Rectal smooth muscle tissue (tissue), 1 donor: ENCODE measurements around the gene NLRP5.
"Not testable (repeated sequence)": the region's sequence is repeated elsewhere in the genome, so short reads cannot be mapped to it uniquely, and the experiment has no call there.

Experiments used
- H3K27ac ChIP-seq: one replicate; pipeline ENCODE4 v1.7.0; 2013; ENCODE audit warnings: low read depth, low read length, inconsistent platforms
- H3K27me3 ChIP-seq: one replicate; pipeline ENCODE4 v1.7.0; 2013; ENCODE audit warnings: low read length; ENCODE audit not compliant: control insufficient read depth, insufficient read depth
- H3K36me3 ChIP-seq: one replicate; pipeline ENCODE4 v1.7.0; 2013; ENCODE audit warnings: low read length; ENCODE audit not compliant: control insufficient read depth, insufficient read depth
- H3K4me1 ChIP-seq: one replicate; pipeline ENCODE4 v1.7.0; 2013; ENCODE audit warnings: low read length; ENCODE audit not compliant: control insufficient read depth, insufficient read depth
- H3K4me3 ChIP-seq: one replicate; pipeline ENCODE4 v1.7.0; 2013; ENCODE audit warnings: low read length
- H3K9ac ChIP-seq: one replicate; pipeline ENCODE4 v1.7.0; 2013; ENCODE audit warnings: low read length

The NLRP5 gene

DNA sequence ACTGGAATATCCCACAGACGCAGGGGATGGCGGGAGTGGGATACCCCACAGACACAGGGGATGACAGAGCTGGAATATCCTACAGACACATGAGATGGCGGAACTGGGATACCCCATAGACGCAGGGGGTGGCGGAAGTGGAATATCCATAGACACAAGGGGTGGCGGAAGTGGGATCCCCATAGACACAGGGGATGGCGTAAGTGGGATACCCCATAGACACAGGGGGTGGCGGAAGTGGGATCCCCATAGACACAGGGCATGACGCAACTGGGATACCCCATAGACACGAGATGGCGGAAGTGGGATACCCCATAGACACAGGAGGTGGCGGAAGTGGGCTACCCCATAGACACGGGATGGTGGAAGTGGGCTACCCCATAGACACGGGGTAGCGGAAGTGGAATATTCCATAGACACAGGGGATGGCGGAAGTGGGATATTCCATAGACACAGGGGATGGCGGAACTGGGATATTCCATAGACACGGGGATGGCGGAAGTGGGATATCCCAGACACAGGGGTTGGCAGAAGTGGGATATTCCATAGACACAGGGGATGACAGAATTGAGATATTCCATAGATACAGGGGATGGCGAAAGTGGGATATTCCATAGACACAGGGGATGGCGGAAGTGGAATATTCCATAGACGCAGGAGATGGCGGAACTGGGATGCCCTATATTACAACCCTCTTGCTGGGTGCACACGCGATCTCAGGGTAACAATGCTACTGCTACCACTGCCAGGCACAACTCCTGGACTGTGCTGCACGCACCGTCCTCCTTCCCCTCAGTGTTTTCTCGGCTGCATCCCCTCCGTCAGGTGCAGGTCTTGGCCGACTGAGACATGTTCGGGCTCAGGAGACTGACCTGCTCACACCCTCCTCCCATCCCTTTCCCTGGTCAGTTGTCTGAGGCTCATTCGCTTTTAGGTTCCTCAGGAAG lies 106.4 kb downstream of the NLRP5 start:
- Histone ChIP-seq H3K27ac (no peak overlapping the region), H3K27me3 (no peaks in the 10 kb centered on the region), H3K36me3 (peaks cover 15% of the 10 kb centered on the region), H3K4me1 (no peaks in the 10 kb centered on the region), H3K4me3 (no peak overlapping the region), H3K9ac (no peak overlapping the region)

DNA sequence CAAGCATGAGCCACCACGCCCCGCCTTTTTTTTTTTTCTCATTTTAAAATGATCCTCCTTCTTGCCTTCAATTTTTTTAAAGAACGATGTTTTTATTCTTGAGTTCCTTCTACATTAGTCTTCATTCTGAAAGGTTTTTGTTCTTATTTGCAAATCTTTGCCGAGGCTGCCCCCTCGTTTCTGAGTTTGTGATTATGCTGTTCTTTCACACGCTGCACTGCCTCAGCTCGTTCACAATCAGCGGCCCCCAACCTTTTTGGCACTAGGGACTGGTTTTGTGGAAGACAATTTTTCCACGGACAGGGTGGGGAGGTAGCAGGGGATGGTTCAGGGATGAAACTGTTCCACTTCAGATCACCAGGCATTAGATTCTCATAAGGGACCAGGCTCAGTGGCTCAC lies 107.9 kb downstream of the NLRP5 start:
- Histone ChIP-seq H3K9ac (no peak overlapping the region), H3K27ac (no peak overlapping the region), H3K4me3 (no peak overlapping the region), H3K4me1 (no peaks in the 10 kb centered on the region), H3K36me3 (peaks cover 17% of the 10 kb centered on the region), H3K27me3 (no peaks in the 10 kb centered on the region)

DNA sequence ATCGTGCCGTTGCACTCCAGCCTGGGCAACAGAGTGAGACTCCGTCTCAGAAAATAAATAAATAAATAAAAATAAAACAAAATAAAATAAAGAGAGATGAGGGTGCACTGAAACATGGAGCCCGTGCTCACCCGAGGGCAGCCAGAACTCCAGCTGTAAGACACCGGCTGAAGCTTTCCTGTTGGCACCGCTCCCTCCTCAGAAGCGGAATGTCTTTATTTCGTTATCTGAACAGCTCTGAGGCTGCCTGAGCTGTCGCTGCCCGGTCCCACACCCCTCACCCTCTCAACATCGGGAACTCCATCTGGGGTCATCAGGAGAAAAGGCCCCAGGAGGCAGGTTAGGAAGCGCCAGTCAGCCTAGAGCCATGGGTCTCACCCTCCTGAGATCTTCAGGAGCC lies 110.1 kb downstream of the NLRP5 start:
- Histone ChIP-seq H3K9ac (no peak overlapping the region), H3K4me3 (no peak overlapping the region), H3K27me3 (no peaks in the 10 kb centered on the region), H3K27ac (no peak overlapping the region), H3K36me3 (peaks cover 21% of the 10 kb centered on the region), H3K4me1 (no peaks in the 10 kb centered on the region)

DNA sequence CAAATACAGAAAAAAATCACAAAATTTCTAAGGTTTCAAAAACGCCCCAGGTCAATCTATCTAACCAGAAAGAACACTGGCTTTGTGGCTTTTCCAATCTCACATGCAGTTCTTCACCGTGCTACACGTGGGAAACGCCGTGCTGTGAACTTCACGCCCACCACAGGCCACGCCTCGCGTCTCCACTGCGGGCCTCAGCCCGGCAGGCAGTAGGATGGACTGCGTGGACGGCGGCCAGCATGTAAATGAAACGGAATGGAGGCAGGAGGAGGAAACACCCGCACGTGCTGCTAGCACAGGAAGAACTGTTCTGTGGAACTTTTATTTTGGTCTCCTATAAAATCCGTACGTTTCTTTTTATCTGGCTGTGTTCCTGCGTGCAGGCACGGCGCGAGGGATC lies 110.7 kb downstream of the NLRP5 start:
- Histone ChIP-seq H3K27me3 (no peaks in the 10 kb centered on the region), H3K4me1 (no peaks in the 10 kb centered on the region), H3K27ac (no peak overlapping the region), H3K9ac (no peak overlapping the region), H3K4me3 (no peak overlapping the region), H3K36me3 (peaks cover 24% of the 10 kb centered on the region)

DNA sequence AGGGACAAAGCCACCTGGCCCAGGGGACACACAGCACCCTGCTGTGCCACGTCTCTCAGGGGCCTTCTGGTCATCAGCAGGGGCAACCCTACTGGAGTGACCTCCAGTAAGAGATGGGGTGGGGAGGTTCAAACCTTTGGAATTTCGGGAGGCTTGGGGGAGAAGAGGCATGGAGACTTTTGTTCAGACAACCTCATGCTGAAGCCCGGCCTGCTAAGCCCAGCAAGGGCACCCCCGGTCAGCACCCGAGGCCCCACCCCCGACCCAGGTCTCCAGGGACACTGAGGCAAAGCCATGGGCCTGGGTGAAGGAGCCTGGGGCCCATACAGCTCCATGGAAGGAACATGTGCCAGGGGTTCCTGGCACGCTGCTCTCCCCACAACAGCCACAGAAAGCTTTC lies 111.2 kb downstream of the NLRP5 start:
- no peak overlapping the region for H3K4me3 ChIP-seq
- H3K36me3 ChIP-seq, result peaks cover 24% of the 10 kb centered on the region
- no peaks in the 10 kb centered on the region for H3K27me3 ChIP-seq
- H3K4me1 ChIP-seq, result no peaks in the 10 kb centered on the region
- H3K9ac ChIP-seq, result no peak overlapping the region
- H3K27ac ChIP-seq, result no peak overlapping the region

DNA sequence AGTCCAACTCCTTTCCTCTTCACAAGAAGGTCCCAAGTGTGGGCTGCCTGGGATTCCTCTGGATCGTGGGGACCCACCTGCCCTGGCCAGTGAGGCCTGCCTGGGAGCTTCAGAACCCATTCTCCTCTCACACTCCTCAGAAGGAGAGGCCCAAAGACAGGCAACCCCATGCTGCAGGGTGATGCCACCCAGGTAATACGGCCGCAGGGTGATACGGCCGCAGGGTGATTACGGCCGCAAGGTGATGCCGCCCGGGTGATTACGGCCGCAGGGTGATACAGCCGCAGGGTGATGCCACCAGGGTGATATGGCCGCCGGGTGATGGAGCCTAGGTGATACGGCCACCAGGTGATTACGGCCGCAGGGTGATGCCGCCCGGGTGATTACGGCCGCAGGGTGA lies 111.7 kb downstream of the NLRP5 start:
- not testable (repeated sequence) for H3K4me3 ChIP-seq, H3K9ac ChIP-seq, H3K27me3 ChIP-seq, H3K27ac ChIP-seq, H3K4me1 ChIP-seq
- peaks cover 24% of the 10 kb centered on the region for H3K36me3 ChIP-seq

DNA sequence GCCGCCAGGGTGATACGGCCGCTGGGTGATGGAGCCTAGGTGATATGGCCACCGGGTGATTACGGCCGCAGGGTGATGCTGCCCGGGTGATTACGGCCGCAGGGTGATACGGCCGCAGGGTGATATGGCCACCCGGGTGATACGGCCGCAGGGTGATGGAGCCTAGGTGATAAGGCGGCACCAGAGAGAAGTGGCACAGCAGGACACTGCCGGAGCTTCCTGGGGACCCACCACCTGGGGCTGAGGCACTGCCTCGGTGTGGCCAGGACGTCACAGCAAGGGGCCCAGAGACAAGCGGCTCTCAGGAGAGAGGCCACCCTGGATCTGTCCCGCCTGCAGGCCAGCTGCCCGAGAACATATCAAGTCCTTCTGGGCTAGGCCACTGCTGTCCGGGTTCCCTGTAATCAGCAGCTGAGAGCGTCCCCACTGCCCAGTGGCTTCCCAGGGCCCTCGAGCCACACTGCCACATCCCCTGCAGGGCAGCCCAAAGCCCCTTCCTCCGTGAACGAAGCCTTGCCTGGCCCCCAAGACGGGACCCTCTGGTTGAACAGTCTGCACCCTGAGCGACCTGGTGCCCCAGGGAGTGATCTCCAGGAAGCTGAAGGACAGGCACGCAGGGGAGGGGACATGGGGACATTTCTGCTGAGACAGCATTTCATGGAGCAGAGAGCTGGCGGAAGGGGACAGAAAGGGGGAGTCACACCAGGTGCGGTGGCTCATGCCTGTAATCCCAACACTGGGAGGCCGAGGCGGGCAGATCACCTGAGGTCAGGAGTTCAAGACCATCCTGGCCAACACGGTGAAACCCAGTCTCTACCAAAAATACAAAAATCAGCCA lies 112.4 kb downstream of the NLRP5 start:
- H3K4me1 ChIP-seq, result no peaks in the 10 kb centered on the region
- no peak overlapping the region for H3K9ac ChIP-seq
- H3K4me3 ChIP-seq, result no peak overlapping the region
- H3K36me3 ChIP-seq, result peaks cover 21% of the 10 kb centered on the region
- H3K27ac ChIP-seq, result no peak overlapping the region
- no peaks in the 10 kb centered on the region for H3K27me3 ChIP-seq

DNA sequence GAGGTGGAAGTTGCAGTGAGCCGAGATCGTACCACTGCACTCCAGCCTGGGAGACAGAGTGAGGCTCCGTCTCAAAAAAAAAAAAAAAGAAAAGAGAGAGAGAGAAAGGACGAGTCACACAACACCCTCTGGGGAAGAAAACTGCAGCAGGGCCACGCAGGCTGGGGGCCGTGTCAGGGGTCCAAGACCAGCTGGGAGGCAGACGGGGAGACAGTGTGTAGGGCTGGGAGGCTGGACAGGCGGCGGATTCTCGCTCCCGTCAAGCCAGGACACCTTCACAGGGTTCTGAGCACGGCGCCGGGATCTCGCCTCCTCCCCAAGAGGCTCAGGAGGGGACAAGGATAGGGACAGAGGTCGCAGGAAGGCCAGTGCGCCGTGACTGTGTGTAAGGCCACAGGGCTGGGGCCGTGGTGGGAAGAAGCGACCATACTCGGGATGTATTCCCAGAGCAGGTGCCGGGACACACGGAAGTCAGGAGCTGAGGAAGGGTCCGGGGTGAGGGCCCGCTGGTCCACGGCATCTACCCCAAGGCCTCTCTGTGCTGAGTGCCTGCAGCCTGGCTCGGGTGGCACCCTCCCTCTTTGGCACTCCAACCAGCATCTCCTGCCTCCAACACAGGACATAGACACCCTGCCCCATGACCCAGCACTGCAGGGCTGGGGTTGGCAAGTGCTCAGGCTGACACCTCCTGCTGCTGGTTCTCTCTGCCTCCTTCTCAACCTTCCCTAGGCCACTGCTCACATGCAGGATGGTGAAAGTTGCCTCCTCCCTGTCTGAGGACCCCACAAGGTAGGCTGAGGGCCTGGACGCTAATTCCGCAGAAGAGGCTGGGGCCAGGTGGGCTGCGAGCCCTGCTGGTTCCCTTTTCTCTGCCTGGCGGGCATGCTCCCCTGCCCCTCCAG lies 113.3 kb downstream of the NLRP5 start:
- Histone ChIP-seq H3K27ac (no peak overlapping the region), H3K27me3 (no peaks in the 10 kb centered on the region), H3K9ac (no peak overlapping the region), H3K4me1 (no peaks in the 10 kb centered on the region), H3K4me3 (no peak overlapping the region), H3K36me3 (peaks cover 21% of the 10 kb centered on the region)

DNA sequence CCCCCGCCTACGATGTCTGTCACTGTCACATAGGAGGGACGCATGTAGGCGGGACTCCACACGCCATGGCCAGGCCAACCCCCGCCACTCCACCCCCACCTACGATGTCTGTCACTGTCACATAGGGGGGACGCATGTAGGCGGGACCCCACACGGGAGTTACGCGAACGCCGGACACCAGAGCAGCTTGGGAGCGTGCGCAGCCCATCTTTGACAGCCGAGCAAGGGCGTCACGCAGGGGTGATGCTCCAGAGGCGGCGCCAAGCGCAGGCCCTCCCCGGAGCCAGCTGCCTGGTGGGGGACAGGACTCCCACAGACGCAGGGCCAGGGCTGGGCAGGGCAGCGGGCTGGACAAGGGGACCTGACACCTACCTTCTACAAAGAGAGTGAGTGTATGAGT lies 114.5 kb downstream of the NLRP5 start:
- Histone ChIP-seq H3K27ac (no peak overlapping the region), H3K36me3 (peaks cover 21% of the 10 kb centered on the region), H3K4me3 (no peak overlapping the region), H3K27me3 (no peaks in the 10 kb centered on the region), H3K4me1 (peaks cover 3% of the 10 kb centered on the region), H3K9ac (no peak overlapping the region)

DNA sequence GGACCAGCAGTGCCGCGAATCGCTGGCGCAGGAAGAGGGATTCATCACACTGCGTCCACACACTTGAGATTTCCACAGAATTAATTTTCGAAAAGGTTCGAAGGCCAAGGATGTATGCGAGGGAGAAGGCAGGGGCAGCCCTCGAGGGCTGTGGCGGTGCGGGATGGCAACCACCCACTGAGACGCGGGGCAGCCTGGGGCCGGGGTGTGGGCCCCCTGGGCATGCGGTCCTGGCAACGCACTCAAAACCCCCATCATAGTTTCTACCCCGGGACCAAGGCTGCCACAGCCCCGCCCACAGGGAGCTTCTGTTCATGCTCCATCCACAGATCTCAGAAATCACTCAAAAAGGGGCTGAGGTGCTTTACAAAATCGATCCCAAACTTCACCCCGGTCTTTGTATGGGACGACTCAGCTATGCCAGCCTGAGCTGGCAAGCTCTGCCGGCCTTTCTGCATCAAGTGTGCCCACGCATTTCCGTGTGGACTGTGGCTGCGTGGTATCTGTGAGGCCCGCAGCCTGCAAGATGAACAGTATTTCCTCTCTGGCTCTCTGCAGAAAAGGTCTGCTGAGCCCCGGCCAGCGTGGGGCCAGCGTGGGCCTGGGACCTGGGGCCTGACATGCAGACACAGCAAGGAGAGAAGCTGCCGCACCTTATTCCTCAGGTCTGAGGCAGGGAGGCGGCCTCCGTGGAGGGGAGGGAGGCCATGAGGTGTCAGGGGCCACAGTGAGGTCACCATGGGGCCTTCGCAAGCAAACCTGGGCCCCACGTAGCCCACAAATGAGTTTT lies 115.4 kb downstream of the NLRP5 start:
- H3K36me3 ChIP-seq, result peaks cover 21% of the 10 kb centered on the region
- no peak overlapping the region for H3K9ac ChIP-seq
- no peak overlapping the region for H3K27ac ChIP-seq
- peaks cover 3% of the 10 kb centered on the region for H3K4me1 ChIP-seq
- H3K4me3 ChIP-seq, result no peak overlapping the region
- H3K27me3 ChIP-seq, result no peaks in the 10 kb centered on the region

DNA sequence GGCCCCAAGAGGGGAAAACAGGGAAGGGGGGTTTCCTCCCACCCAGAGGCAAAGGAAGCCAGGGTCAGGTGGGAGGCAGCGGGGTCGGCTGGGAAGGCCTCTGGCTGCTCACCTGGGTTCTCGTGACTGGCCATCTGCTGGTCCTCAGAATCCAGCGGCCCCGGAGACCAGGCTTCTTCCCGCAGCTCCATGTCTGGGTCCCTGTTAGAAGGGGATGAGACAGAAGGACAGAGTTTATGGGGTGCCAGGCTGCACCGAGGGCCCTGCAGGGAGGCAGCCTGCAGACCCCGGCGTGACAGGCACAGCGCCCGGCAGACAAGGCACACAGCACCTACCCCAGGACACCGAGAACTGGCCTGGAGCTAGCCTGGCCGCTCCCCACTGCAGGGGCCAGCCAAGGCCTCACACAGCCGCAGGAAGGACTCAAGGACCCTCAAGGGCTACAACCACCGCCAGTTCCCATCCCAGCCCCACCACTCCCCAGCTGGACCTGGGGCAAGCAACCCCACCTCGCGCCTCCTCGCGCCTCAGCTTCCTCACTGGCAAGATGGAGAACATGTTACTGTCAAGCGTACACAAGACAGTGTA lies 116.5 kb downstream of the NLRP5 start:
- Histone ChIP-seq H3K36me3 (peaks cover 14% of the 10 kb centered on the region), H3K9ac (no peak overlapping the region), H3K4me3 (no peak overlapping the region), H3K27ac (no peak overlapping the region), H3K27me3 (no peaks in the 10 kb centered on the region), H3K4me1 (peaks cover 3% of the 10 kb centered on the region)
